WERI-Rb-1 (cell line): Measurements from ENCODE around the gene UBE2F.

Source experiments
- DNase-seq: peaks from one replicate; pipeline ENCODE4 v3.0.0-alpha.2; 2020
- H3K27ac ChIP-seq: fragments of 250-450 bp; sonication (Bioruptor Pico); 2 replicates; pipeline ENCODE4 v1.5.1; 2020; ENCODE audit warnings: mild to moderate bottlenecking, moderate library complexity
- H3K27me3 ChIP-seq: fragments of 250-450 bp; sonication (Bioruptor Pico); 2 replicates; pipeline ENCODE4 v1.5.1; 2021; ENCODE audit warnings: mild to moderate bottlenecking, low read depth, moderate library complexity; ENCODE audit not compliant: insufficient read depth, severe bottlenecking
- H3K36me3 ChIP-seq: fragments of 250-450 bp; sonication (Bioruptor Pico); 2 replicates; pipeline ENCODE4 v1.5.1; 2020; ENCODE audit warnings: mild to moderate bottlenecking, moderate library complexity
- H3K4me3 ChIP-seq: 2 replicates; pipeline ENCODE4 v1.5.1; 2011; ENCODE audit warnings: low read depth, mild to moderate bottlenecking, control low read depth, low read length
- H3K9me3 ChIP-seq: fragments of 250-450 bp; sonication (Bioruptor Pico); 2 replicates; pipeline ENCODE4 v1.5.1; 2021; ENCODE audit warnings: mild to moderate bottlenecking, moderate library complexity; ENCODE audit not compliant: severe bottlenecking
- CTCF ChIP-seq: IDR thresholded peaks from 2 replicates; pipeline ENCODE4 v1.5.1; 2011; ENCODE audit warnings: low read depth, mild to moderate bottlenecking, control low read depth, inconsistent platforms, low read length

UBE2F gene

DNA sequence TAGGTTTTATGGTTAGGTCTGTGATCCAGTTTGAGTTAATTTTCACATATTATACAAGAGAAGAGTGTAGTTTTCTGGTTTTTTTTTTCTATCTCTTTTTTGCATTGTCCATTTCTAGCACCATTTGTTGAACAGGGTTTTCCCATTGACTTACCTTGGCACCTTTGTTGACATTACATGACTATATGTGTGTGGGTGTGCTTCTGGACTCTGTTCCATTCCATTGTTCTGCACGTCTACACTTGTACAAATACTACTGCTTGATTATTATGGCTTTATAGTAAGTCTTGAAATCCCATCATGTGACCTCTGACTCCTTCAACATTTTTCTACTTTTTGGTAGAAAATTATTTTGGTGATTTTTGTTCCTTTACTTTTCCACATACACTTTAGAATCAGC, 38.7 kb downstream of the UBE2F start:
- Histone ChIP-seq H3K27me3 (no peaks in the 10 kb centered on the region), H3K4me3 (no peak overlapping the region), H3K36me3 (peaks cover 5% of the 10 kb centered on the region; the same call in 1 of the 2 replicates), H3K9me3 (no peaks in the 10 kb centered on the region), H3K27ac (no peak overlapping the region)
- no peak for TF ChIP-seq CTCF
- no peak for DNase-seq

- Histone ChIP-seq H3K36me3 (peaks cover 5% of the 10 kb centered on the region), H3K27ac (no peak overlapping the region), H3K9me3 (no peaks in the 10 kb centered on the region), H3K27me3 (no peaks in the 10 kb centered on the region), H3K4me3 (no peak overlapping the region)
- no peak for TF ChIP-seq CTCF
- DNase-seq: no peak
These were observed 39.7 kb downstream of the UBE2F start for GRCh38 chr2:238006510-238006909.

- no peak overlapping the region for H3K27ac ChIP-seq
- no peaks in the 10 kb centered on the region for H3K9me3 ChIP-seq
- TF ChIP-seq CTCF: no peak
- H3K4me3 ChIP-seq: no peak overlapping the region
- peaks cover 5% of the 10 kb centered on the region for H3K36me3 ChIP-seq
- no peak for DNase-seq
- H3K27me3 ChIP-seq: no peaks in the 10 kb centered on the region
These were observed 41.1 kb downstream of the UBE2F start for GRCh38 chr2:238007924-238008323.

GRCh38 chr2:238009563-238009962, 42.7 kb downstream of the UBE2F start:
- Histone ChIP-seq H3K4me3 (no peak overlapping the region), H3K36me3 (peaks cover 5% of the 10 kb centered on the region), H3K27ac (no peak overlapping the region), H3K9me3 (no peaks in the 10 kb centered on the region), H3K27me3 (no peaks in the 10 kb centered on the region)
- DNase-seq: no peak
- no peak for TF ChIP-seq CTCF

- no peaks in the 10 kb centered on the region for H3K27me3 ChIP-seq
- no peak for TF ChIP-seq CTCF
- no peaks in the 10 kb centered on the region for H3K9me3 ChIP-seq
- no peak overlapping the region for H3K27ac ChIP-seq
- peaks cover 5% of the 10 kb centered on the region for H3K36me3 ChIP-seq
- DNase-seq: no peak
- H3K4me3 ChIP-seq: no peak overlapping the region
These were observed 43.8 kb downstream of the UBE2F start for GRCh38 chr2:238010572-238010971.

DNA sequence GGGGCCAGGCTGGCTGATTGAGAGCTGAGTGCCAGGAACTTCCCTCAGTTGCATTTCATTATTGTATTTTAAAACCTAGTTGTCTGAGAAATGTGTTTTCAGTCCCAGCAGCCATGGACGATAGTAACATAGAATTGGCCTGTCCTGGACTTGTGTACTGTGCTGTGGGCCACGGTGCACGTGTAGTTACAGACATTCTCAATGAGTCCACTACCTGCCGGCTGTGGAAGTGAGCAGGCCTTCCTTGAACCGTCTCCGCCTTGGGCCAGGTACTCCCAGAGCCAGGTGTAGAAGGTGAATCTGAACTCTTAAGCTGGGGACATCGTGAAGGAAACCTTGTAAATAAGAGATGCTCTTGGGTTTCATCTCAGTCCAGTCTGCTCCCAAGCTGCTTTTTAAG, 47.0 kb downstream of the UBE2F start:
- H3K27ac ChIP-seq: no peak overlapping the region
- H3K4me3 ChIP-seq: no peak overlapping the region
- no peaks in the 10 kb centered on the region for H3K27me3 ChIP-seq
- no peaks in the 10 kb centered on the region for H3K9me3 ChIP-seq
- DNase-seq: no peak
- TF ChIP-seq CTCF: no peak
- no peaks in the 10 kb centered on the region; the same call in none of the 2 replicates for H3K36me3 ChIP-seq
